GM20000 (cell line): ENCODE data around the gene HSD17B11.
"Not testable (repeated sequence)": the region's sequence is repeated elsewhere in the genome, so short reads cannot be mapped to it uniquely, and the experiment has no call there.

Experiments
- DNase-seq: peaks from one replicate; pipeline ENCODE4 v3.0.0; 2012; ENCODE audit warnings: low spot score
- TF ChIP-seq, protein P1 (sequence below): IDR thresholded peaks from 2 replicates; pipeline ENCODE4 v1.5.1; 2012; ENCODE audit warnings: mild to moderate bottlenecking, control low read depth; ENCODE audit errors: extremely low read depth, missing control alignments

HSD17B11 gene

DNA sequence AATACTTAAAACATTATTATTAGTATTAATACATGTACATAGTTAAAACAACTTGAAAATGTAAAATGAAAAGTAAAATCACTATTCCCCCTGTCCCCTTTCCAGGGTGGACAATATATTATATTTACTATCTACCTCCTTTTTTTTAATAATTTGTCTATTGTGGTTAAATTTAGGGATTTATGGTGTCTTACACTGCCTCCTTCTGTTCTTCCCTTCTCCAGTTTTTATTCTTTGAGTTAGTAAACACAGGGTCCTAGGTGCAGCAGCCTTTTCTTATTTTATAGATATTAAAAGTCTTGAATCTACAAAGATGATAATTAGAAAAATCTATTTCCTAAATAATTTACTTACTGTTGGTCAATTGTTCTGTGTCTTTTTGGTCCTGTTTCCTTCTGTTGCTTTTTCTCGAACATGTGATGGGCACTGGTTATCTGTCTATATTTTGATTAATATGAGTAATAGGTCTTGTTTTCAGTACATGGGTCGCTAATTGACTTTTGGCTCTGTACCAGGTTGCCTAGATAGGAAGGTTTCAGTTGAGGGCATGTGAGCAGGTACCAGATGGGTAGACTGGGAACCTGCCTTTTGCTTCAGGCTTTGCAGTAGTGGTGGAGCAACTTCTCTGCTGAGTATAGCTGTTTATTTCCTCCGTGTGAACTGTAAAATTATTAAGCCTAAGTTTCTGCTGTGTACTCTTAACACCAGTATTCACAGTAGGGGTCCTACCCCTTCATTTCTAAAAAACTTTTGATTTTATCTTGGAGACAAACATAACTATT is 32.5 kb upstream of the HSD17B11 start:
- TF ChIP-seq, protein P1, sequence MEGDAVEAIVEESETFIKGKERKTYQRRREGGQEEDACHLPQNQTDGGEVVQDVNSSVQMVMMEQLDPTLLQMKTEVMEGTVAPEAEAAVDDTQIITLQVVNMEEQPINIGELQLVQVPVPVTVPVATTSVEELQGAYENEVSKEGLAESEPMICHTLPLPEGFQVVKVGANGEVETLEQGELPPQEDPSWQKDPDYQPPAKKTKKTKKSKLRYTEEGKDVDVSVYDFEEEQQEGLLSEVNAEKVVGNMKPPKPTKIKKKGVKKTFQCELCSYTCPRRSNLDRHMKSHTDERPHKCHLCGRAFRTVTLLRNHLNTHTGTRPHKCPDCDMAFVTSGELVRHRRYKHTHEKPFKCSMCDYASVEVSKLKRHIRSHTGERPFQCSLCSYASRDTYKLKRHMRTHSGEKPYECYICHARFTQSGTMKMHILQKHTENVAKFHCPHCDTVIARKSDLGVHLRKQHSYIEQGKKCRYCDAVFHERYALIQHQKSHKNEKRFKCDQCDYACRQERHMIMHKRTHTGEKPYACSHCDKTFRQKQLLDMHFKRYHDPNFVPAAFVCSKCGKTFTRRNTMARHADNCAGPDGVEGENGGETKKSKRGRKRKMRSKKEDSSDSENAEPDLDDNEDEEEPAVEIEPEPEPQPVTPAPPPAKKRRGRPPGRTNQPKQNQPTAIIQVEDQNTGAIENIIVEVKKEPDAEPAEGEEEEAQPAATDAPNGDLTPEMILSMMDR: no peak
- no peak for DNase-seq

DNA sequence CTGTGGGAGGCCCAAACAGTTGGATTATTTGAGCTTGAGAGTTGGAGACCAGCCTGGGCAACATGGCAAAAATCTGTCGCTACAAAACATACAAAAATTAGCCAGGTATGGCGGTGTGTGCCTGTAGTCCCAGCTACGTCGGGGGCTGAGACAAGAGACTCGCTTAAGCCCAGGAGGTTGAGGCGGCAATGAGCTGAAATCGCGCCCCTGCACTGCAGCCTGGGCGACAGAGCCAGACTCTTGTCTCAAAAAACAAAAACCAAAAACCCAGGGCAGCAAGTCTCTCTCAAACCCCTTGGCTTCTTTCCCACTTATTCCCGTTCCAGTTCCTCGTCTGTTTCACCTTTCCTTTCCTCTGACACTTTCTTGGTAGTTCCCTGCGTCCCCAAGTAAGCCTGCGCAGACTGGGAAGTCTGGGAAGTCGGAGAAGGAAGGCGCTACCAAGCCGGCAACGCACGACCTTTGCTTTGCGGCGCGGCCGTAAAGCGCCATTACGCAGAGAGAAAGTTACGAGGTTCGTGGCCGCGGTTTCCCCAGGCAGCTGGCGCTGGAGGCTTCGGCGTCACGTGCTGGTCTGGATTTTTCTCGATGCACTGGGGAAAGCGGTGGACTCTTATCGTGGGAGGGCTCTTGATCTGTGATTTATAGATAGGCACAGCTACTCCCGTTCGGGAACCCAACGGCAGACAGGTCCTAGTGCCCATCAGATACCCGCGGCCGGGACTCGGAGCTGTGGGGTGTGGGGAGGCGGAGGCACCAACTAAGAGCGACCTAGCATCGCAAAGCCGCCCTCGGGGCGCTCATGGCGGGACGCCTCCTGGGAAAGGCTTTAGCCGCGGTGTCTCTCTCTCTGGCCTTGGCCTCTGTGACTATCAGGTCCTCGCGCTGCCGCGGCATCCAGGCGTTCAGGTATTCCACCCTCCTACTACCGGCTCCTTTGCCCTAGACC is 31.4 kb upstream of the HSD17B11 start, which contains the start of gene NUDT9:
NUDT9 (plus strand) TSS at position 470 of the 949 bp plus-strand sequence; CDS start at position 803, 333 bp downstream.
- TF ChIP-seq, protein P1: no peak
- DNase-seq: peak; percentile 78

GRCh38 chr4:87420276-87420830 is 29.4 kb upstream of the HSD17B11 start:
- no peak for DNase-seq
- TF ChIP-seq, protein P1: no peak

GRCh38 chr4:87419578-87420249 is 28.7 kb upstream of the HSD17B11 start:
- TF ChIP-seq, protein P1: no peak
- no peak for DNase-seq

DNA sequence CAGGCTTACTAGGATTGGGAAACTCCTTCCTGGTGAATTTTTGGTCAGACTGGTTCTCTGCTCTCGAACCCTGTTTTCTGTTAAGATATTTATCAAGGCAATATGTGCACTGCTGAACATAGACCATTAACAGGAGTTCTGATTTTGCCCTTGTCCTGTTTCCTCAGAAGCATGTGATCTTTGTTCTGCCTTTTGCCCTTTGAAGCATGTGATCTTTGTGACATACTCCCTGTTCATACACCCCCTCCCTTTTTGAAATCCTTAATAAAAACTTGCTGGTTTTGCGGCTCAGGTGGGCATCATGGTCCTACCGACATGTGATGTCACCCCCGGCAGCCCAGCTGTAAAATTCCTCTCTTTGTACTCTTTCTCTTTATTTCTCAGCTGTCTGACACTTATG is 27.4 kb upstream of the HSD17B11 start:
- not testable (repeated sequence) for DNase-seq

GRCh38 chr4:87416965-87417364 is 26.0 kb upstream of the HSD17B11 start:
- DNase-seq: no peak
- TF ChIP-seq, protein P1: no peak

- TF ChIP-seq, protein P1: no peak
- DNase-seq: no peak
These were observed 23.8 kb upstream of the HSD17B11 start for GRCh38 chr4:87414816-87415215.
